GM18861 (cell line): ENCODE measurements around the gene IL12B.
"Not testable (repeated sequence)": the region's sequence is repeated elsewhere in the genome, so short reads cannot be mapped to it uniquely, and the experiment has no call there.

ENCODE experiments used
- ATAC-seq: cut with Tn5 transposase; IDR thresholded peaks from one replicate; pipeline ENCODE4 v1.9.1; 2021; ENCODE audit not compliant: unreplicated experiment

The IL12B gene

DNA sequence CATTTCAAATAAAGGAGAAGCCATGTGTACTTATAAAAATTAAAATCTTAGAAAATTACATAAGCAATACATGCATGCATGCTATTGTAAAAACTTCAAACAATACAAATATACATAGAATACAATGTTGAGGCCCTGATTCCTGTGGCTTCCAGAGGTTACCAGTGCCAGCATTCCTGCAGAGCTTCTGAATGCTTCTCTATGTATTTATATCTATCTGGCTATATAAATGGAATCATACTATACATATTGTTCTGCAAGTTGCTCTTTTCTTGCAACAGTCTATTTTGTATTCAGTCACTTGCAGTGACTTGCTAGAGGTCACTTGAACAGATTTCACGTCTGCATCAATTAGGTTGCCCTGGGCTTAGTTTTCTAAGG is 3.2 kb upstream of the IL12B start:
- no peak for ATAC-seq

GRCh38 chr5:159332800-159333544 is 2.7 kb upstream of the IL12B start:
- ATAC-seq: no peak

DNA sequence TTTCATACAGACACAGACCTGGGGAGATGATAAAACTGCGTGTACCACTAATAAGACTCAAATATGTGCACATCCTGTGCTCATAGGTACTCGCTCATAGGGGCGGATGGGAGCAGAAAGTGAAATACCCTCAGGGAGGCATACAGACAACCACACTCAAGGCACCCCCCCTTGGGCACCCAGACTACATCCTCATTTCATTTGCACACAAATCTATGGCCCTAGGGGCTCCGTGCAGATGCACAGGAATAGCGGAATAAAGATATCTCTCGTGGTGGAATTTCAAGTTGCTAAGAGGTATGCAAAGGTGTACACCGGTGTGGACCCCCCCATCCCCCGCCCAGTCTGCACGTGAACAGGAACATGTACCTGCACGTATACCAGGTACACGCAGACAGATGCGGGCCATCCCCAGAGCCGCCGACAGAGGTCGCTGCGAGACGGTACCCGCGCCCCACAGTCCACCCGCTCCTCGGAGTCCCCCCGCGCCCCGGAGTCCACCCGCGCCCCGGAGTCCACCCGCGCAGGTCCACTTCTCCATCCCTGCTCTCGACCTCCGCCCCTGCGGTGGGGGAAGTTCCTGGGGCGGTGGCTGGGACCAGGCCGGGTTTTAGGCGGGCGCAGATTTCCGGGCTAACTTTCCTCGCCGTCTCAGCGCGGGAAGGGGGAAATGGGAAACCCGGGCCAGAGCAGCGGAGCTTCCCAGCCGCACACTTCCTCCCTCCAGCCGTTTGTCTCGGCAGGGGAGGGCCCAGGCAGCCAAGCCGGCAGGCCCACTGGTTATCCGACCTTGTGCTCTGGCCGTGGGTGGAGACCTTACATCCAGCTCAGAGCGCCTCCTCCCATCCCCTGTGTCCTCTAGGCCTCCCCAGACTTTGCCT is 1.0 kb upstream of the IL12B start:
- peak; percentile 34 for ATAC-seq

DNA sequence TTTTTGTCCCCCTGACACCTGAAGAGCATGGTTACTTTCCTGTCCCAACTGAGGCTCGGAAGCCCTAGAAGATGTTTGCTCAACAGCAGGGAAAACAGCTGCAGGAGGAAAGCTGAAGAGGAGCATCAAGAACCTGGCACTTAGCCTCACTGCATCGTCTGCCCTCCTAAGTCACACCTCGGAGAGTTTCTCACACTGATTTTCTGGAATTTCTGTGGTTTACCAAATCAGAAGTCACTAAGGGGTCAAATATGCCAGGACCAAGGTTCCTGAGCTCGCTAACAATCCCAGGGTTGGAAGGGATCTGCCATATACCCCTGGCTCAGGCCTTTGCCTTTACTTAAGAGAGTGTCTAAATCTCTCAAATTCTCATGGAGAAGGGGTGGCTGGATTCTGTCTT is 5.3 kb downstream of the IL12B start:
- ATAC-seq: no peak

GRCh38 chr5:159324102-159324755 is 6.1 kb downstream of the IL12B start:
- no peak for ATAC-seq

DNA sequence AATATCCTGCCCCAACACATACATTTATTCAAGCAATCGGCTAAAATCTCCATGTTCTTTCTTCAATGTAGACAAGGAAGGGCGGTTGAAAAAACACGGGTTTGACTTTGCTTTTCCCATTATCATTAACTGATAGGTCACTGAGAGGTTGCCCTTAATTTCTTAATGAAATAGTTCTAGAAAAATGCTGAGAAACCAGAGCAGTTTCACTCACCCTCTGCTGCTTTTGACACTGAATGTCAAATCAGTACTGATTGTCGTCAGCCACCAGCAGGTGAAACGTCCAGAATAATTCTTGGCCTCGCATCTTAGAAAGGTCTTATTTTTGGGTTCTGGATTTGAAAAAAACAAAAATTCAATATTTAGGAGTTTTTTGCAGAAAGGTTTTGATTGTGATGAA is 8.1 kb downstream of the IL12B start:
- no peak for ATAC-seq

DNA sequence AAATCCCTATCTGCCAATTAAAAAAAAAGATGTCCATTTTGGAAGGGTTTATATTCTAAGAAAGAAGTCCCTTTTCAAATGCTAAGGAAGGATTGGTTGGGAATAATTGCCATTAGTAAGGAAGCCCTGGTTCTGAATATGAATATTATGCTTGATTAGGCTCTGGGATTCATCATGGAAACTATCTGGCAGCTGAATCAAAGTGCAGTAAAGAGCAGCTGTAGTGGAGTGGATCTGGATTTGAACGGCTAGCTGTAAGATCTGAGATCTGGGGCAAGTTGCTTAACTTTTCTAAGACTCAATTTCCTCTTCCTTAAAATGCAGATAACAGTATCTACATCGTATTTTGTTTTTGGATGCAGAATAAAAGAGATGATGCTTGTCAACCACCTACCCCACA is 10.5 kb downstream of the IL12B start:
- no peak for ATAC-seq

GRCh38 chr5:159319363-159319762 is 10.9 kb downstream of the IL12B start:
- no peak for ATAC-seq

DNA sequence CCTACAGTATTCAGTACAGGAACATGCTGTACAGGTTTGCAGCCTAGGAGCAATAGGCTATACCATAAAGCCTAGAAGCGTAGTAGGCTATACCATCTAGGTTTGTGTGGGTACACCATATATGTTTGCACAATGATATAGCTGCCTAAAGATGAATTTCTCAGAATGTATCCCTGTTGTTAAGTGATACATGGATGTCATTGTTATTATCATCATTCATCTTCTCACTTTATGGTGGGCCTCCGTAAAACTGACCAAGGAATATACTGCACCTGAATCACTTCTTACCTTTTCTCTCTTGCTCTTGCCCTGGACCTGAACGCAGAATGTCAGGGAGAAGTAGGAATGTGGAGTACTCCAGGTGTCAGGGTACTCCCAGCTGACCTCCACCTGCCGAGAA is 11.8 kb downstream of the IL12B start:
- no peak for ATAC-seq

GRCh38 chr5:159317849-159318248 is 12.4 kb downstream of the IL12B start:
- ATAC-seq: no peak

DNA sequence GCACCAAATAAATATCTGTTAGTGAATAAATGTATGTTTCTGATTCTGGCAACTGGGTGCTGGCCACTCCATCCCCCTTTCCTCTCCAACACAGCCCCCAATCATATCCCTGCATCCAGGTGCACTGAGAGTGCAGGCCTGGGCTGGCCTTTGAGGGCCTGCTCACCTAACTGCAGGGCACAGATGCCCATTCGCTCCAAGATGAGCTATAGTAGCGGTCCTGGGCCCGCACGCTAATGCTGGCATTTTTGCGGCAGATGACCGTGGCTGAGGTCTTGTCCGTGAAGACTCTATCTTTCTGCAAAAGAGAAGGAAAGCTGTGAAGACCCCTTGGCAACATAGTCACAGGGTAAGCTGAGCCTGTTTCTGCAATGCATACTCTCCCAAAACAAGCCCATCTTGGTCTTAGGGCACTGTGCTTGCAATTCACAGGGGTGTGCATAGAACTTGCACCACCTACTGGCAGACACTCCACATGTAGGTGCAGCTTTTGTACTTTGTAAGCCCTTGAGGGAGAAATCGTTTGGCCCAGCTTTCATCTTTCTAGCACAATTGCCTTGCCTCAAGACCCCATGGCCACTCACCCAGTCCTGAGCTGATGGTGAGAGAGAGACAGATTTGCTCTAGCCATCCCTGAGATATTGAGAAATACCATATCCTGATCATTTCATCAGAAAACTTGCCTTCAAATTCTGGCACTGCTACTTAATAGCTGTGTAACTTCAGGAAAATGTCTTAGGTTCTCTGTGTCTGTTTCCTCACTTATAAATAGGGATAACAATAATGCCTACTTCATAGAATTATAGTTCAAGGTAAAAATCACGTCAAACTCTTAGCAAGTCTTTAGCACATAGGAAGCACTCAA is 13.5 kb downstream of the IL12B start:
- ATAC-seq: peak; percentile 75

DNA sequence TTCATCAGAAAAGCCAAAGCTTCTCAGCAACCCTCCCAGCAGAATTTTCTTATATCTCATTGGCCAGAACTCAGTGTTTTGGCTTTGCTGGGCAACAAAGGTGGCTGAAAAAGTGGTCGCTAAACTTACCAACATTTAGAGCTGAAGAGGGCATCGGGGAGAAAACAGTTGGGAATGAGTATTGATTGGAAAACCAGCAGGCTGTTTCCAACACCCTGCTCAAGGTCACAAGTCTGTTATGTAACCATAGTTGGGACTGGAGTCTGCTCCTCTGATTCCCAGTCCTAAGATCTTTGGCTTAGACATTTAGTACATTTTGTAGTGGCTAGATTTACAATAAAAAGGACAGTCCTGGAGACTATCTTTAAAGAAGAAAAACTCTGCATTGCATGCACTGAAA is 17.1 kb downstream of the IL12B start:
- no peak for ATAC-seq

DNA sequence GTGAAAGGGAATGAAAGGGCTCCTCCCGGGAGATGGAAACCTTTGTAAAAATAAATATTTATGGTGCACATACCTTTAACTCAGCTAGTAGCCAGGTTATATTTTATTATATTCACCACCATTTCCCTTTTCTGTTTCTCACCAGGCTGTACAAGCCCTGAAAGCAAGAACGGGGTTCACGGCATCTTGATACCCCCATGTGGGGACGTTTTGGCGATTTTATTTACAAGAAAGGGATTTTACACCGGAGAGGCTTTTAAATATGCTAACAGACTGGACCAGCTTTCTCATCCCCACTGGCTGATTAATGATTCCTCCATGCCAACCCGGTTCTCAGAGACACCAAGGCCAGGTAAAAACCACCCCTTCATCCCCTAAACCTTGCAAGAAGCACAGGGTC is 19.2 kb downstream of the IL12B start:
- ATAC-seq: no peak

GRCh38 chr5:159310511-159310910 is 19.8 kb downstream of the IL12B start:
- no peak for ATAC-seq

- no peak for ATAC-seq
These were observed 20.4 kb downstream of the IL12B start for GRCh38 chr5:159309689-159310433.

- ATAC-seq: no peak
These were observed 25.2 kb downstream of the IL12B start for GRCh38 chr5:159304961-159305595.

DNA sequence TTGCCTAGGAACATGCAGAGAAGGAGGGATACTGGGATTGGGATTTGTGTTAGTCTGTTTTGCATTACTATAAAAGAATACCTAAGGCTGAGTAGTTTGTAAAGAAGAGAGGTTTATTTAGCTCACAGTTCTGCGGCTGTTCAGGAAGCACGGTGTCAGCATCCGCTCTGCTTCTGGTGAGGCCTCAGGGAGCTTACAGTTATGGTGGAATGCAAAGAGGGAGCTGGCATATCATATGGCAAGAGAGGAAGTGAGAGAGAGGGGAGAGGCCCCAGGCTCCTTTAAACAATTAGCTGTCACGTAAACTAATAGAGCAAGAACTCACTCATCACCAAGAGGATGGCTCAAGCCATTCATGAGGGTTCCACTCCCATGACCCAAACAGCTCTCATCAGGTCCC is 27.0 kb downstream of the IL12B start:
- ATAC-seq: no peak

GRCh38 chr5:159301929-159302860 is 28.1 kb downstream of the IL12B start:
- not testable (repeated sequence) for ATAC-seq

- no peak for ATAC-seq
These were observed 28.8 kb downstream of the IL12B start for GRCh38 chr5:159301466-159301865.
